Measurements from ENCODE around the gene CETN2. TPM values are rescaled to one million over a fixed set of nuclear protein-coding genes. Genes with fewer than 3 reads are reported as not detected.

Gene CETN2
- polyA plus RNA-seq, 1 donor (not counting 4 experiments of a cell fraction or from before 2014, with no cell fraction given): 69.0 TPM

- DNase-seq (ENCODE audit: low read depth, low spot score) (no peak), FAIRE-seq (no peak)
- Histone ChIP-seq H2AFZ (ENCODE audit: control insufficient read depth, low read length) (no peak overlapping the region), H3K9me1 (ENCODE audit: control insufficient read depth, extremely low read depth, insufficient read depth, low read length) (no peaks in the 10 kb centered on the region), H3K9ac (ENCODE audit: control insufficient read depth, extremely low read depth, insufficient read depth, low read length) (no peak overlapping the region), H3K4me1 (ENCODE audit: control insufficient read depth, extremely low read depth, insufficient read depth, low read length) (no peaks in the 10 kb centered on the region), H4K20me1 (ENCODE audit: control insufficient read depth, extremely low read depth, insufficient read depth, low read length) (no peaks in the 10 kb centered on the region), H3K27ac (ENCODE audit: control insufficient read depth, insufficient read depth, low read length) (no peak overlapping the region), H3K9me3 (ENCODE audit: control insufficient read depth, low read depth, low read length) (peaks cover 1% of the 10 kb centered on the region), H3K4me3 (ENCODE audit: control insufficient read depth in 2 of 3, extremely low read depth in 1 of 3, insufficient read depth in 2 of 3, low read depth in 1 of 3, low read length in 3 of 3) (no peak overlapping the region), H3K27me3 (ENCODE audit: control insufficient read depth, extremely low read depth, insufficient read depth, low read length) (no peaks in the 10 kb centered on the region), H3K79me2 (ENCODE audit: control insufficient read depth, insufficient read depth, low read length) (no peaks in the 10 kb centered on the region), H3K36me3 (ENCODE audit: control insufficient read depth in 2 of 2, extremely low read depth in 1 of 2, insufficient read depth in 2 of 2, low read length in 2 of 2) (no peaks in the 10 kb centered on the region), H3K4me2 (ENCODE audit: control insufficient read depth, extremely low read depth, insufficient read depth, low read depth, low read length) (no peak overlapping the region)
- no peak for TF ChIP-seq CTCF (optimal IDR thresholded peaks at IDR 0.05 in 1 of 3, IDR thresholded peaks at IDR 0.05 in 1 of 3, conservative IDR thresholded peaks at IDR 0.05 in 1 of 3; ENCODE audit: extremely low read depth in 1 of 3, insufficient read depth in 2 of 3, low read length in 3 of 3)
- TF ChIP-seq EZH2 (IDR thresholded peaks at IDR 0.05; ENCODE audit: low read length): no peak
- dilution Hi-C loops (cut with MboI; ENCODE audit: extremely low pct_ligation_motif_present, low sequenced_read_pairs): no loop called here
Measured at GRCh38 chrX:152824841-152825374, 5.6 kb downstream of the CETN2 start.

- Histone ChIP-seq H2AFZ (ENCODE audit: control insufficient read depth, low read length) (no peak overlapping the region), H3K4me2 (ENCODE audit: control insufficient read depth, extremely low read depth, insufficient read depth, low read depth, low read length) (no peak overlapping the region), H3K9me1 (ENCODE audit: control insufficient read depth, extremely low read depth, insufficient read depth, low read length) (no peaks in the 10 kb centered on the region), H4K20me1 (ENCODE audit: control insufficient read depth, extremely low read depth, insufficient read depth, low read length) (no peaks in the 10 kb centered on the region), H3K4me3 (ENCODE audit: control insufficient read depth in 2 of 3, extremely low read depth in 1 of 3, insufficient read depth in 2 of 3, low read depth in 1 of 3, low read length in 3 of 3) (no peak overlapping the region), H3K79me2 (ENCODE audit: control insufficient read depth, insufficient read depth, low read length) (no peaks in the 10 kb centered on the region), H3K36me3 (ENCODE audit: control insufficient read depth in 2 of 2, extremely low read depth in 1 of 2, insufficient read depth in 2 of 2, low read length in 2 of 2) (no peaks in the 10 kb centered on the region), H3K27me3 (ENCODE audit: control insufficient read depth, extremely low read depth, insufficient read depth, low read length) (no peaks in the 10 kb centered on the region), H3K27ac (ENCODE audit: control insufficient read depth, insufficient read depth, low read length) (no peak overlapping the region), H3K4me1 (ENCODE audit: control insufficient read depth, extremely low read depth, insufficient read depth, low read length) (no peaks in the 10 kb centered on the region), H3K9ac (ENCODE audit: control insufficient read depth, extremely low read depth, insufficient read depth, low read length) (no peak overlapping the region), H3K9me3 (ENCODE audit: control insufficient read depth, low read depth, low read length) (peaks cover 1% of the 10 kb centered on the region)
- dilution Hi-C loops (cut with MboI; ENCODE audit: extremely low pct_ligation_motif_present, low sequenced_read_pairs): no loop called here
- FAIRE-seq: no peak
- no peak for DNase-seq (ENCODE audit: low read depth, low spot score)
- TF ChIP-seq CTCF (optimal IDR thresholded peaks at IDR 0.05 in 1 of 3, IDR thresholded peaks at IDR 0.05 in 1 of 3, conservative IDR thresholded peaks at IDR 0.05 in 1 of 3; ENCODE audit: extremely low read depth in 1 of 3, insufficient read depth in 2 of 3, low read length in 3 of 3) (no peak), EZH2 (IDR thresholded peaks at IDR 0.05; ENCODE audit: low read length) (no peak)
Measured at GRCh38 chrX:152823657-152824056, 6.9 kb downstream of the CETN2 start.
